Spleen (tissue), 11 donors: ENCODE data around the gene MLH3. TPM values are rescaled to one million over a fixed set of nuclear protein-coding genes. Genes with fewer than 3 reads are reported as not detected.

ENCODE experiments used
- DNase-seq: peaks from one replicate; pipeline ENCODE4 v3.0.0-alpha.2; 2020
- H3K27ac ChIP-seq, 8 donors: fragments of 200-600 bp; sonication (generic) in 7 of 8; 1 replicate in 4 of 8; 2 replicates in 4 of 8; pipeline versions ENCODE4 v1.5.0 to v1.8.0; 2016 to 2021; ENCODE audit warnings: inconsistent platforms in 4 of 8, mild to moderate bottlenecking in 4 of 8, moderate library complexity in 1 of 8
- H3K27me3 ChIP-seq, 7 donors: fragments of 200-600 bp; sonication (generic) in 6 of 7; replicated peaks in 1 of 7; 1 replicate in 4 of 7; 2 replicates in 3 of 7; pipeline versions ENCODE4 v1.5.0 to v1.8.0; 2016 to 2021; ENCODE audit warnings: inconsistent platforms in 3 of 7, mild to moderate bottlenecking in 1 of 7
- H3K36me3 ChIP-seq, 6 donors: fragments of 200-600 bp; sonication (generic) in 5 of 6; 1 replicate in 4 of 6; 2 replicates in 2 of 6; pipeline versions ENCODE4 v1.5.0 to v1.8.0; 2016 to 2021; ENCODE audit warnings: inconsistent platforms in 2 of 6
- H3K4me1 ChIP-seq, 6 donors: fragments of 200-600 bp; sonication (generic) in 5 of 6; 1 replicate in 3 of 6; 2 replicates in 3 of 6; pipeline versions ENCODE4 v1.5.0 to v1.8.0; 2016 to 2021; ENCODE audit warnings: inconsistent platforms in 3 of 6
- H3K4me3 ChIP-seq, 8 donors: fragments of 200-600 bp; sonication (generic) in 7 of 8; 1 replicate in 4 of 8; 2 replicates in 4 of 8; pipeline versions ENCODE4 v1.5.0 to v1.8.0; 2016 to 2021; ENCODE audit warnings: inconsistent platforms in 4 of 8, mild to moderate bottlenecking in 4 of 8, moderate library complexity in 2 of 8
- H3K9me3 ChIP-seq, 8 donors: fragments of 200-600 bp; sonication (generic) in 7 of 8; 1 replicate in 4 of 8; 2 replicates in 4 of 8; pipeline versions ENCODE4 v1.5.0 to v1.8.0; 2016 to 2021; ENCODE audit warnings: inconsistent platforms in 4 of 8
- CTCF ChIP-seq, 11 experiments: fragments of 200-600 bp in 7 of 11; fragments of 450-650 bp in 4 of 11; sonication (generic) in 4 of 11; IDR thresholded peaks in 8 of 11; conservative IDR thresholded peaks in 3 of 11; 1 replicate in 7 of 11; 2 replicates in 4 of 11; pipeline versions ENCODE4 v1.4.0 to v1.8.0; 2016 to 2021; ENCODE audit warnings: antibody characterized with exemption in 11 of 11, inconsistent platforms in 4 of 11, mild to moderate bottlenecking in 1 of 11
- POLR2A ChIP-seq, 3 donors: fragments of 450-650 bp; IDR thresholded peaks; one replicate each; pipeline ENCODE4 v1.5.1; 2017; ENCODE audit warnings: antibody characterized with exemption in 3 of 3, mild to moderate bottlenecking in 1 of 3
- POLR2AphosphoS5 ChIP-seq, 3 donors: sonication (generic); formaldehyde crosslinking; IDR thresholded peaks; one replicate each; pipeline ENCODE4 v1.5.1; 2017; ENCODE audit warnings: antibody characterized with exemption in 3 of 3
- WGBS, 5 donors: extraction: QIAGEN DNeasy Blood & Tissue Kit in 3 of 5; methylation state at CpG; one replicate each; pipeline versions ENCODE4 v1.1.5 to v1.1.7; 2013 to 2018; 5-methylcytosine and 5-hydroxymethylcytosine counted together
- intact Hi-C: fragments of 100-400 bp; cut with DNase I; formaldehyde crosslinking; loops from one replicate; pipeline ENCODE4 v1.15.0; 2023; ENCODE audit warnings: low total_unique reads
- polyA plus RNA-seq, 3 donors: library from polyadenylated mRNA; stranded (reverse); fragments of 200-250 nt; gene quantifications; one replicate each; pipeline ENCODE4 v1.2.1, GENCODE V29; 2013
- total RNA-seq, 7 donors: library from RNA; depleted of rRNA in 3 of 7; stranded (reverse); fragments of >200 nt in 3 of 7; fragmentation: NEBNext Ultra II Directional in 4 of 7; extraction: Animal tissue kit (Norgen Biotek cat#: 25700) in 4 of 7; gene quantifications; one replicate each; pipeline versions ENCODE4 v1.1.0 to v1.2.1, GENCODE V29; 2016 to 2021
- donor health status: healthy with polysubstance abuse.
- donor health status: DM: no; HTN: no; CAD: no; lungs with moderate emphysema.
- donor health status: DM: no; HTN: no; CAD: no.
- donor health status: Bipolar disorder and iron deficiency.
- donor health status: healthy.
- donor health status: DM: no; HTN: no; CAD: no.
- donor health status: DM: yes; HTN: yes; CAD: no.

Gene MLH3
- total and polyA plus RNA-seq, 10 donors: 14.8 to 37.7 (median 28.6) TPM

GRCh38 chr14:75053396-75054291 lies 2.4 kb upstream of the MLH3 start:
- Histone ChIP-seq H3K27ac (peak overlapping the region in 3 of 8 donors; percentile 15 to 33 (median 32)), H3K4me3 (no peak overlapping the region), H3K9me3 (no peaks in the 10 kb centered on the region), H3K27me3 (no peaks in the 10 kb centered on the region), H3K4me1 (peaks cover 5 to 43% (median 26%) of the 10 kb centered on the region in 6 donors), H3K36me3 (no peaks in the 10 kb centered on the region)
- 51 to 57% (median 56%) methylated on average over 5 of the region's 5 CpGs for WGBS, 5 donors
- intact Hi-C loops: no loop called here
- DNase-seq: no peak
- TF ChIP-seq POLR2A (IDR thresholded peaks at IDR 0.05) (no peak), POLR2AphosphoS5 (IDR thresholded peaks at IDR 0.05) (no peak), CTCF (IDR thresholded peaks at IDR 0.05 in 8 of 11, conservative IDR thresholded peaks at IDR 0.05 in 3 of 11) (no peak)

- Histone ChIP-seq H3K4me1 (peaks cover 5 to 45% (median 26%) of the 10 kb centered on the region in 6 donors), H3K4me3 (peak overlapping the region; percentile 40 to 76 (median 66)), H3K27me3 (no peaks in the 10 kb centered on the region), H3K9me3 (no peaks in the 10 kb centered on the region), H3K36me3 (no peaks in the 10 kb centered on the region), H3K27ac (peak overlapping the region; percentile 76 to 92 (median 86))
- 26 to 34% (median 34%) methylated on average over 5 of the region's 5 CpGs for WGBS, 5 donors
- intact Hi-C loops: no loop called here
- TF ChIP-seq POLR2A (IDR thresholded peaks at IDR 0.05) (no peak), CTCF (IDR thresholded peaks at IDR 0.05 in 8 of 11, conservative IDR thresholded peaks at IDR 0.05 in 3 of 11) (no peak), POLR2AphosphoS5 (IDR thresholded peaks at IDR 0.05) (no peak)
- DNase-seq: no peak
Measured at GRCh38 chr14:75051556-75051899, 261 bp upstream of the MLH3 start.

DNA sequence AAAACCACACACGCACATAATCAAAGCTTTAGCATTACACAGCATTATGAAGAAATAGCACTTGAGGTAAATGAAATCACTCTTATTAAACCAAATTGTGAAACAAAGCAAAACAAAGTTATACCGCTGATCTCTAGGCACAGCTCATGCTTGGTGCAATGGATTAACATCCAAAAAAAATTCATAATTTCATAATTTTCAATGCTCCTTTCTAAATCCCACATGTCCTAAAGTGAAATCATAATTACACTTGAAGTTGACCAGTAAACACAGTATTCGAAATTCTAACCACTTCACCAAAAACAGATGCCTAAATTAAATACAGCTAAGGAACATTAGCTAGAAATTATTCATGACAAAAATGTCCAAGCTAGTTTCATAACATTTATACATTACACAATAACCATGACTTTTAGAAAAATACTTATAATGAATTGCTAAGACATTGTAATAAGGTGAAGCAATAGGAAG lies 1.5 kb downstream of the MLH3 start:
- H3K27me3 ChIP-seq: no peaks in the 10 kb centered on the region
- no peak overlapping the region for H3K4me3 ChIP-seq
- no peaks in the 10 kb centered on the region for H3K9me3 ChIP-seq
- H3K36me3 ChIP-seq: no peaks in the 10 kb centered on the region
- WGBS, 5 donors: 47 to 89% (median 72%) methylated on average over 3 of the region's 3 CpGs
- H3K27ac ChIP-seq: peak overlapping the region in 1 of 8 donors; percentile 86
- peaks cover 5 to 56% (median 30%) of the 10 kb centered on the region in 6 donors for H3K4me1 ChIP-seq
- TF ChIP-seq CTCF (IDR thresholded peaks at IDR 0.05 in 8 of 11, conservative IDR thresholded peaks at IDR 0.05 in 3 of 11) (no peak), POLR2A (IDR thresholded peaks at IDR 0.05) (no peak), POLR2AphosphoS5 (IDR thresholded peaks at IDR 0.05) (no peak)
- no peak for DNase-seq
- intact Hi-C loops: no loop called here

DNA sequence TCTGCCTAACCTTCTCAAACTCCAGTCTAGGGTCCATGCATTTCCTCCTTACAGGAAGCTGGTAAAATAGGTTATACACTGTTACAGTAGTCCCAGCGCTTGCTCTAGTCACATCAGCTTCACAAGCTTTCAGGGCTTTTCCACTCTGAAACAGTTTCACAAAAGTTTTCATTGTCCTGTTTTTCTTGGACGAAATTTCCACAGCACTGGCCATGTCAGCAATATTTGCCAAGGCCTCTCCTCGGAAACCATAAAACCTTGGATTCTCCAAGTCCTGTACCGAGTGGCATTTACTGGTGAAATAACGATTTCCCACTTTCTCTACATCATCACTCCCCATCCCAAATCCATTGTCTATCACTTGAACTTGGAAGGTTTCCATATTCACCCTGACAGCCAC lies 2.1 kb downstream of the MLH3 start:
- WGBS, 5 donors: 82 to 89% (median 87%) methylated on average over 5 of the region's 5 CpGs
- H3K9me3 ChIP-seq: no peaks in the 10 kb centered on the region
- H3K4me1 ChIP-seq: peaks cover 5 to 59% (median 35%) of the 10 kb centered on the region in 6 donors
- no peaks in the 10 kb centered on the region for H3K36me3 ChIP-seq
- H3K27me3 ChIP-seq: no peaks in the 10 kb centered on the region
- H3K4me3 ChIP-seq: no peak overlapping the region
- intact Hi-C loops: no loop called here
- TF ChIP-seq POLR2AphosphoS5 (IDR thresholded peaks at IDR 0.05): no peak
- TF ChIP-seq POLR2A (IDR thresholded peaks at IDR 0.05): no peak
- no peak for TF ChIP-seq CTCF (IDR thresholded peaks at IDR 0.05 in 8 of 11, conservative IDR thresholded peaks at IDR 0.05 in 3 of 11)
- DNase-seq: no peak
- H3K27ac ChIP-seq: peak overlapping the region in 1 of 8 donors; percentile 86
